ENCODE measurements around the gene DUSP10.

DUSP10 gene

GRCh38 chr1:221735999-221736398, 5.9 kb downstream of the DUSP10 start:
- Histone ChIP-seq H3K9me3 (ENCODE audit: low read length) (no peaks in the 10 kb centered on the region), H2AFZ (ENCODE audit: low read depth, low read length) (no peak overlapping the region), H3K4me3 (ENCODE audit: low read length) (no peak overlapping the region), H3K27me3 (ENCODE audit: insufficient read depth, low read length) (peaks cover 18% of the 10 kb centered on the region), H3K36me3 (ENCODE audit: insufficient read depth, low read length) (no peaks in the 10 kb centered on the region), H3K4me1 (ENCODE audit: insufficient read depth, low read length) (no peaks in the 10 kb centered on the region)

GRCh38 chr1:221734187-221734586, 7.7 kb downstream of the DUSP10 start:
- Histone ChIP-seq H3K4me1 (ENCODE audit: insufficient read depth, low read length) (no peaks in the 10 kb centered on the region), H3K9me3 (ENCODE audit: low read length) (no peaks in the 10 kb centered on the region), H2AFZ (ENCODE audit: low read depth, low read length) (no peak overlapping the region), H3K27me3 (ENCODE audit: insufficient read depth, low read length) (no peaks in the 10 kb centered on the region), H3K36me3 (ENCODE audit: insufficient read depth, low read length) (no peaks in the 10 kb centered on the region), H3K4me3 (ENCODE audit: low read length) (no peak overlapping the region)

- Histone ChIP-seq H2AFZ (ENCODE audit: low read depth, low read length) (no peak overlapping the region), H3K36me3 (ENCODE audit: insufficient read depth, low read length) (no peaks in the 10 kb centered on the region), H3K4me1 (ENCODE audit: insufficient read depth, low read length) (no peaks in the 10 kb centered on the region), H3K4me3 (ENCODE audit: low read length) (no peak overlapping the region), H3K27me3 (ENCODE audit: insufficient read depth, low read length) (no peaks in the 10 kb centered on the region), H3K9me3 (ENCODE audit: low read length) (no peaks in the 10 kb centered on the region)
Measured at GRCh38 chr1:221732052-221732451, 9.8 kb downstream of the DUSP10 start.

DNA sequence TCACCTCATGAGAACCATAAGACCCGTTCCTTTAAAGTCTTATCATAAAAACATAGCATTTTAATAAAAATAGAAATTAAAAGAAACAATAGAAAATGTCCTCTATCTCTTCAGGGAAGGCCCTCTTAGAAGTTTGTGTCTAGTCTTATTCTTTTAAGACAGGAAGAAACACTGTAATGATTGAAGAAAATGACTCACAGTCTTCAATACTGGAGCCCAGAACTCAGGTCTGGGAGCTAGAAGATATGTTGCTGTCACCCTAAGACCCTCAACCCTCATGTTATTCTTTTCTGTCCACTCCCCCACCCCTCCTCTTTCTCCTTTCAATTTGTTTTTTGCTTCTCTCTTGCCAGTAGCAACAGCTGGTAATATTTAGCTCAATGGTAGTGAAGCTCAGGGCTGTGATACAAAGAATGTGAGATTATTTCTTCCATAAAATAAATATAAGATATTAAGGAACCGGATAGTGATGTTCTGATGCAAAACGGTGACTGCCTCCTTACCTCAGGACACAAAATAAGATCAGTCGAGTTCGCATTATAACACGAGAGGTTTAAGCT, 12.0 kb downstream of the DUSP10 start:
- H2AFZ ChIP-seq (ENCODE audit: low read depth, low read length), result no peak overlapping the region
- H3K9me3 ChIP-seq (ENCODE audit: low read length), result no peaks in the 10 kb centered on the region
- no peaks in the 10 kb centered on the region for H3K27me3 ChIP-seq (ENCODE audit: insufficient read depth, low read length)
- no peak overlapping the region for H3K4me3 ChIP-seq (ENCODE audit: low read length)
- H3K36me3 ChIP-seq (ENCODE audit: insufficient read depth, low read length), result no peaks in the 10 kb centered on the region
- no peaks in the 10 kb centered on the region for H3K4me1 ChIP-seq (ENCODE audit: insufficient read depth, low read length)

- no peaks in the 10 kb centered on the region for H3K36me3 ChIP-seq (ENCODE audit: insufficient read depth, low read length)
- H3K4me1 ChIP-seq (ENCODE audit: insufficient read depth, low read length), result no peaks in the 10 kb centered on the region
Measured at GRCh38 chr1:221728037-221728505, 13.8 kb downstream of the DUSP10 start.

GRCh38 chr1:221727146-221728036, 14.5 kb downstream of the DUSP10 start:
- no peaks in the 10 kb centered on the region for H3K4me1 ChIP-seq (ENCODE audit: insufficient read depth, low read length)
- H3K9me3 ChIP-seq (ENCODE audit: low read length), result no peaks in the 10 kb centered on the region
- no peaks in the 10 kb centered on the region for H3K36me3 ChIP-seq (ENCODE audit: insufficient read depth, low read length)
- H2AFZ ChIP-seq (ENCODE audit: low read depth, low read length), result no peak overlapping the region
- no peak overlapping the region for H3K4me3 ChIP-seq (ENCODE audit: low read length)
- H3K27me3 ChIP-seq (ENCODE audit: insufficient read depth, low read length), result no peaks in the 10 kb centered on the region

More at GRCh38 chr1:221728037-221728505, 13.8 kb downstream of the DUSP10 start:
- Histone ChIP-seq H2AFZ (ENCODE audit: low read depth, low read length) (no peak overlapping the region), H3K9me3 (ENCODE audit: low read length) (no peaks in the 10 kb centered on the region), H3K27me3 (ENCODE audit: insufficient read depth, low read length) (no peaks in the 10 kb centered on the region), H3K4me3 (ENCODE audit: low read length) (no peak overlapping the region)

DNA sequence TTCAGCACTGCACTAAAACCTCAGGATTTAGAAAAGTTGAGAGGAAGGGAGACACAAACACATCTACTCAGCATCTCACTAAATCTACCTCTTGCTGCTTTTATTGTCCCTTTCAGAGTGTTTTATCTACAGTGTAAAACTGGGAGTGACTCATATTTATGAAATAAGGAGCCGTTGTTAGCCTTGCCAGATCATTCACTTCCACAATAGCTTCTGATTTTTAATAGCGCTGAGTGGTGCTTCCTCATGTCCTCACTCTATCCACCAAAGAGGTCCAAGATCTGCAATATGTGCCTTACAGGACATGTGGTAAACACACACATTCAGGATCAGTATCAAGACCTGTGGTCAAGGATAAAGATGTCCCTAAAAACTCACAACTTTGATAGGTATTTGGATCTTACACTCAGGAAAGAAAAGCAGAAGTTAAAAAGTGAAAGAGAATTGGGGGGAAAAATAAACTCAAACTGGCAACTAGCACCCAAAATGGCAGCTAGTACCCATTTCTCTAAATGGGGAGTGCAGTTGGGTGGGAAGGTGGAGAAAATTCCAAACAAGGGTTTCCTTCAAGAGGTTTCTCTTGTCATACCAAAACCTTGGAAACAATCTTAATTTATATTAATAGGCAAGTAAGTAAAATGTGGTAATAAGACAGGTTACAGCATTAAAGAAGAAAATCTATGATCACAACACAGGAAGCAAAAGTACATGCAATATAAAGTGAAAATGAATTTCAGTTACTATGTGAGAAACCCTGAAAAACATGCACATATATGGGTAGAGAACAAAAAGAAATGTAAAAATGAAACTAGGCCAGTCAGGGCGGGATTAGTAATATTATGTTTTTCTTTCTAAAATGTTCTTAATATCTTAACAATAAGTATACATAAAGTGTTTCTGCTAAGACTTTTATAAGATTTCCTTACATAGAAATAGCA, 15.9 kb downstream of the DUSP10 start:
- Histone ChIP-seq H2AFZ (ENCODE audit: low read depth, low read length) (no peak overlapping the region), H3K36me3 (ENCODE audit: insufficient read depth, low read length) (no peaks in the 10 kb centered on the region), H3K27me3 (ENCODE audit: insufficient read depth, low read length) (no peaks in the 10 kb centered on the region), H3K9me3 (ENCODE audit: low read length) (no peaks in the 10 kb centered on the region), H3K4me3 (ENCODE audit: low read length) (no peak overlapping the region), H3K4me1 (ENCODE audit: insufficient read depth, low read length) (no peaks in the 10 kb centered on the region)

DNA sequence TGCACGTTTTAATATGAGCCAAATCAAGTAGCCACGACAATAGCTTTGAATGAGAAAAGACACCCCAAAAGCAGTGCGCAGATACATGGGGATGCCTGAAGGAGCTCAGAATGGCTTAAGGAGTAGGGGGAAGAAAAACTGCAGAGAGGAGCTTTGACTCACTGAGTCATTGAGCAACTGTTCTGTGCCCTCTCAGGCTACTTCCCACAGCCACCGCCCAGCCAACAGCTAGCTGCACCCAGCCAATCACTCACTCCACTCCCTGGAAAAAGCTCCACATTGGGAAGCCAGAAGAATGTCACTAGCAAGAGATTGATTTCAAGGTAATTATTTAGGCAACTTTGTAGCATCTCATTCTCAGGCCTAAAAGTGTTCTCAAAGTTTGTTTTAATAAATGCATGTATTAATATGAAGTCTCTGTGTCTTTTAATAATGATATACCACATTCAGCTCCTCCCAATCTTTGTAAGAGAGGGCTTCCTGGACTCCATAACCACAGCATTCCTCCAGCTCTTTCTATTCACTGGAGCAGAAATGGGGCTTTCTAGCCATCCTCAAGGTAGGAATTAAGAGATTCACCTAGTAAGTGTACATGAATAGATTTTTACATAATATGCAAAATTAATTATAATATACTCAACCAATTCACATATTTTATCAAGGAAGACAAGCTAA, 16.8 kb downstream of the DUSP10 start:
- no peaks in the 10 kb centered on the region for H3K9me3 ChIP-seq (ENCODE audit: low read length)
- no peaks in the 10 kb centered on the region for H3K4me1 ChIP-seq (ENCODE audit: insufficient read depth, low read length)
- H3K27me3 ChIP-seq (ENCODE audit: insufficient read depth, low read length), result no peaks in the 10 kb centered on the region
- H2AFZ ChIP-seq (ENCODE audit: low read depth, low read length), result no peak overlapping the region
- no peak overlapping the region for H3K4me3 ChIP-seq (ENCODE audit: low read length)
- no peaks in the 10 kb centered on the region for H3K36me3 ChIP-seq (ENCODE audit: insufficient read depth, low read length)

DNA sequence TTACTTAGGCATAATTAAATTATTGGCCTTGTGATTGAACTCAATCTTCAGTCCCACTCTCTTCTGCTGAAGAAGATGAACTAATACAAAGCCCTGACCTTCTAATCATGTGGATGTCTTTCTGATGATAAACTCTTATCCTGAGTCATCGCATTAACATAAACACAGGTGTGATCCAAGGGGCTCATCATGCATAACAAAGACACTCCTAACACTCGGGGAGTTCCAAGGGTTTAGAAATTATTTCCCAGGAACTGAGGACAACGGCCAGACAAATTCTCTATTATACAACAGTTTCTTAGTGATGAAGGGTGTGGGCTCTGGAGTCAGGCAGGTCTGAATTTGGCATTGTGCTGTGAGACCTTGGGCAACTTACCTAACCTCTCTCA, 18.0 kb downstream of the DUSP10 start:
- Histone ChIP-seq H3K27me3 (ENCODE audit: insufficient read depth, low read length) (no peaks in the 10 kb centered on the region), H3K4me3 (ENCODE audit: low read length) (no peak overlapping the region), H3K36me3 (ENCODE audit: insufficient read depth, low read length) (no peaks in the 10 kb centered on the region), H2AFZ (ENCODE audit: low read depth, low read length) (no peak overlapping the region), H3K9me3 (ENCODE audit: low read length) (no peaks in the 10 kb centered on the region), H3K4me1 (ENCODE audit: insufficient read depth, low read length) (no peaks in the 10 kb centered on the region)

GRCh38 chr1:221723018-221723847, 18.7 kb downstream of the DUSP10 start:
- Histone ChIP-seq H3K9me3 (ENCODE audit: low read length) (no peaks in the 10 kb centered on the region), H3K36me3 (ENCODE audit: insufficient read depth, low read length) (no peaks in the 10 kb centered on the region), H3K4me1 (ENCODE audit: insufficient read depth, low read length) (no peaks in the 10 kb centered on the region), H3K4me3 (ENCODE audit: low read length) (no peak overlapping the region), H2AFZ (ENCODE audit: low read depth, low read length) (no peak overlapping the region), H3K27me3 (ENCODE audit: insufficient read depth, low read length) (no peaks in the 10 kb centered on the region)

- no peak overlapping the region for H2AFZ ChIP-seq (ENCODE audit: low read depth, low read length)
- H3K36me3 ChIP-seq (ENCODE audit: insufficient read depth, low read length), result no peaks in the 10 kb centered on the region
- no peaks in the 10 kb centered on the region for H3K9me3 ChIP-seq (ENCODE audit: low read length)
- H3K27me3 ChIP-seq (ENCODE audit: insufficient read depth, low read length), result no peaks in the 10 kb centered on the region
- no peak overlapping the region for H3K4me3 ChIP-seq (ENCODE audit: low read length)
- no peaks in the 10 kb centered on the region for H3K4me1 ChIP-seq (ENCODE audit: insufficient read depth, low read length)
Measured at GRCh38 chr1:221722254-221723017, 19.5 kb downstream of the DUSP10 start.

All from neuron (in vitro differentiated cells).